Effector memory CD8-positive, alpha-beta T cell (primary cell): ENCODE results near the gene AP1M2.

Experiments used
- ATAC-seq: fragments of 150-1000 bp; cut with Tn5 transposase; replicated peaks from 2 replicates; pipeline ENCODE4 v1.10.0; 2021; ENCODE audit warnings: mild to moderate bottlenecking, moderate library complexity
- DNase-seq, 3 experiments: peaks; one replicate each; pipeline ENCODE4 v3.0.0; 2021
- H3K27ac Mint-ChIP-seq, 2 donors: one replicate each; pipeline ENCODE4 v1.8.0; 2022; ENCODE audit warnings: mild to moderate bottlenecking in 2 of 2, mixed read lengths in 2 of 2, moderate library complexity in 2 of 2
- H3K27me3 Mint-ChIP-seq, 2 donors: one replicate each; pipeline ENCODE4 v1.8.0; 2022; ENCODE audit warnings: mixed read lengths in 2 of 2
- H3K36me3 Mint-ChIP-seq: one replicate; pipeline ENCODE4 v1.8.0; 2022; ENCODE audit warnings: mild to moderate bottlenecking, moderate library complexity, mixed read lengths; ENCODE audit not compliant: insufficient read depth
- H3K4me1 Mint-ChIP-seq, 2 donors: one replicate each; pipeline ENCODE4 v1.8.0; 2022; ENCODE audit warnings: low read depth in 2 of 2, mixed read lengths in 2 of 2
- H3K4me3 Mint-ChIP-seq, 2 donors: one replicate each; pipeline ENCODE4 v1.8.0; 2022; ENCODE audit warnings: mild to moderate bottlenecking in 2 of 2, mixed read lengths in 2 of 2, moderate library complexity in 2 of 2
- H3K9me3 Mint-ChIP-seq, 2 donors: one replicate each; pipeline ENCODE4 v1.8.0; 2022; ENCODE audit warnings: mixed read lengths in 2 of 2

Gene AP1M2

DNA sequence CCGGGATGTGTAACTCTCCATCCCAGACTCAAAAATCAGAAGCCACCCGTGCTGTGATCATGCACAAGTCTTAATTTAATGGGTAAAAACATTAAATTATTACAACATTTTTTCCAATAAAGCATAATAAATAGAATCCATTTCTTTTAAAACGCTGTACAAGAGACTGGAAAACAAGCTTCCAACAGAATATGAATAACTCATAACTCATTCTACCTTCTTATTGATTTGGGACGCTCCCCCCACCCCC lies 20.8 kb downstream of the AP1M2 start:
- Mint-ChIP-seq H3K9me3 (no peaks in the 10 kb centered on the region), H3K4me3 (peak overlapping the region; percentile 87 to 90), H3K27ac (peak overlapping the region; percentile 92 to 95), H3K27me3 (no peaks in the 10 kb centered on the region), H3K36me3 (peaks cover 53% of the 10 kb centered on the region), H3K4me1 (peaks cover 31 to 45% of the 10 kb centered on the region in 2 donors)
- ATAC-seq: no peak
- no peak for DNase-seq

GRCh38 chr19:10565567-10566407 lies 21.3 kb downstream of the AP1M2 start, which contains the start of gene KRI1:
TSS of gene KRI1 (minus strand) at chr19:10566010. CDS start at chr19:10565999, 11 bp downstream.
- no peaks in the 10 kb centered on the region for H3K27me3 Mint-ChIP-seq
- DNase-seq: peak; percentile 98 to 99 (median 99)
- ATAC-seq: peak; percentile 51
- peaks cover 58% of the 10 kb centered on the region for H3K36me3 Mint-ChIP-seq
- H3K9me3 Mint-ChIP-seq: no peaks in the 10 kb centered on the region
- peak within 1 kb of the TSS; percentile 87 to 90 for H3K4me3 Mint-ChIP-seq
- peak within 1 kb of the TSS; percentile 92 to 95 for H3K27ac Mint-ChIP-seq
- H3K4me1 Mint-ChIP-seq: peaks cover 31 to 45% of the 10 kb centered on the region in 2 donors

DNA sequence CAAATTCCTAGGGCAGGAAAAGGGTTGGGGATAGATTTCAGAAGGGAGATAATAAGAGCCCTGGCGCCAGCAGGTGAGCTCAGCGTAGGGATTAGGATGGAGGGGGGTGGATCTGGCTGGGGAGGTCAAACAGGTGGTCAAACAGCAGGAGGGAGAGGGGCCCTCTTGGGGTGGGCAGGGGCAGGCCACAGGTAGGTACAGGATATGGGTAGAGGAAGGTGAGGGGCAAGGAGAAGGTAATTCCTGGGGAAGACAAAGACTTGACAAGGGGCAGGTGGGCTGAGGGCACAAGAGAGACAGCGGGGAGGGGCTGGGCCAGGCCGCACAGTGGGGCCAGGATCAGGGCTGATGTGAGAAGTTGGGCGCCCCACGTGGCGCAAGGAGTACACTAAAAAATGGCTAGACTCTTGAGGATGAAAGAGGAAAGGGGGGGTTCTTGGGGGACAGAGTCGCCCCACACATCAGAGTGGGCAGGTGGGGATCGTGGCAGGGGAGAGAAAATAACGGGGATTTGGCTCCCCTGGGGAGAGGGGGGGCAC lies 22.0 kb downstream of the AP1M2 start:
- H3K36me3 Mint-ChIP-seq: peaks cover 64% of the 10 kb centered on the region
- peak overlapping the region; percentile 87 to 90 for H3K4me3 Mint-ChIP-seq
- peaks cover 31 to 45% of the 10 kb centered on the region in 2 donors for H3K4me1 Mint-ChIP-seq
- H3K9me3 Mint-ChIP-seq: no peaks in the 10 kb centered on the region
- DNase-seq (peak; percentile 28 to 48 (median 37)), ATAC-seq (peak; percentile 5)
- peak overlapping the region; percentile 92 to 95 for H3K27ac Mint-ChIP-seq
- no peaks in the 10 kb centered on the region for H3K27me3 Mint-ChIP-seq

DNA sequence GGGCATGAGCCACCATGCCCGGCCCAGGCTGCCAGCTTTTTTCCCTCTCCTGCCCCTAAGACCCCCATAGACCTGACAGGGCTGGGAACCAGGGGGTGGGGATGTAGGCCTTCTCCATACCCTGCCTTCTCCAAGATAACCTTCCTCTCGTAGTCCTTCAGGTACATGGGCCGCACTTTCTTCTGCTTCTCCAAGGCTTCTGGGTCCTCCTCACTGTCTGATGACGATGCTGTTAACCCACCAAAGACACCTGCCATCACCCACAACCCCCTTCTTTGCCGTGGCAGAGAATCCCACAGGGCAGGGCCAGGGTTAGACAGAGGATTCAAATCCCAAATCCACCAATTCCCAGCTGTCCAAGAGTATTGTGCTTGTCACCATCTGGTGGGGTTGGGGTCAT lies 24.5 kb downstream of the AP1M2 start:
- peaks cover 28 to 30% of the 10 kb centered on the region in 2 donors for H3K4me1 Mint-ChIP-seq
- H3K36me3 Mint-ChIP-seq: peaks cover 74% of the 10 kb centered on the region

DNA sequence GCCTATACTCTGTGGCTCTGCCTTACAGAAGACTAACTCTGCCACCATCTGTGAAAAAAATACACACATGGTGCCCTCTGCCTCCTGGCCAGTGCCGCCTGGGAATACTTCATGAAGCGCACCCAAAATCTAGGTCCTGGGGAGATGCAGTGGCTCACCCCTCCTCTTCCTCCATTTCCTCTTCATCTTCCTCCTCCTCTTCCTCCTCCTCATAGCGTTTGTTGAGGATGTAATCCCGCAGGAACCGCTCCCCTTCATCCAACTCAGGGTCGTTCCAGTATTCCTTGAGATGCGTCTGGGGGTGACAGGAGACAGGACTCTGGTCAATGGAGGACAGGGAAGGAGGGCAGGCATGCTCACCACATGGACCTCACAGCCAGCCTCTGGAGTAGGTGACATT lies 27.0 kb downstream of the AP1M2 start:
- no peaks in the 10 kb centered on the region for H3K27me3 Mint-ChIP-seq
- H3K27ac Mint-ChIP-seq: peak overlapping the region in 1 of 2 donors; percentile 8
- H3K9me3 Mint-ChIP-seq: no peaks in the 10 kb centered on the region
- H3K36me3 Mint-ChIP-seq: peaks cover 69% of the 10 kb centered on the region
- no peak for ATAC-seq
- H3K4me3 Mint-ChIP-seq: no peak overlapping the region
- DNase-seq: no peak
- H3K4me1 Mint-ChIP-seq: peaks cover 14 to 15% of the 10 kb centered on the region in 2 donors

More for the DNA sequence above, 24.5 kb downstream of the AP1M2 start:
- no peak overlapping the region for H3K4me3 Mint-ChIP-seq
- no peaks in the 10 kb centered on the region for H3K9me3 Mint-ChIP-seq
- peak overlapping the region in 1 of 2 donors; percentile 23 for H3K27ac Mint-ChIP-seq
- no peak for DNase-seq
- no peak for ATAC-seq
- no peaks in the 10 kb centered on the region for H3K27me3 Mint-ChIP-seq

GRCh38 chr19:10557603-10558197 lies 29.4 kb downstream of the AP1M2 start:
- Mint-ChIP-seq H3K27ac (peak overlapping the region in 1 of 2 donors; percentile 79), H3K9me3 (no peaks in the 10 kb centered on the region), H3K36me3 (peaks cover 83% of the 10 kb centered on the region), H3K4me3 (no peak overlapping the region), H3K4me1 (peaks cover 27 to 28% of the 10 kb centered on the region in 2 donors), H3K27me3 (no peaks in the 10 kb centered on the region)
- DNase-seq (no peak), ATAC-seq (no peak)

DNA sequence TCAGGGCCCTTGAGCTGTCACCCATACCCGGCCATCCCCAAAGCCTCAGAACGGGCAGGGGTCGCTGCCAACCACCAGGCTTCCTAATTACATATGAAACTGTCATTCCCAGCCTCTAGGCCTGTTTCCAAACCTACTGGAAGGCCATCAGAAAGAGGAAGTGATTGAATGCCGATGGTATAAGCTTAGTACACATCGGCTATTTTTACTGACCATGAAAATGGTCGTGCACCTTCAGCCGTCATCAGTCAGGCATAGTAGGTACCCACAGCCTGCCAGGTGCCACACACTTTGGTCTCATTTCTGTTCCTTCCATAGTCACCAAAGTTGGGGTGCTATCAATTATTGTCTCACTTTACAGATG lies 31.5 kb downstream of the AP1M2 start:
- Mint-ChIP-seq H3K9me3 (no peaks in the 10 kb centered on the region), H3K4me3 (peak overlapping the region in 1 of 2 donors; percentile 21), H3K27ac (peak overlapping the region; percentile 74 to 94), H3K27me3 (no peaks in the 10 kb centered on the region), H3K36me3 (peaks cover 85% of the 10 kb centered on the region), H3K4me1 (peaks cover 34 to 40% of the 10 kb centered on the region in 2 donors)
- DNase-seq: no peak
- no peak for ATAC-seq

GRCh38 chr19:10554760-10555609 lies 32.1 kb downstream of the AP1M2 start:
- Mint-ChIP-seq H3K36me3 (peaks cover 87% of the 10 kb centered on the region), H3K4me3 (peak overlapping the region; percentile 75 to 76), H3K4me1 (peaks cover 35 to 40% of the 10 kb centered on the region in 2 donors), H3K27ac (peak overlapping the region; percentile 74 to 94), H3K9me3 (no peaks in the 10 kb centered on the region), H3K27me3 (no peaks in the 10 kb centered on the region)
- DNase-seq (no peak), ATAC-seq (no peak)

- ATAC-seq (peak; percentile 88), DNase-seq (peak; percentile 63 to 70 (median 70))
- H3K4me1 Mint-ChIP-seq: peaks cover 35 to 40% of the 10 kb centered on the region in 2 donors
- H3K9me3 Mint-ChIP-seq: no peaks in the 10 kb centered on the region
- peak overlapping the region; percentile 75 to 76 for H3K4me3 Mint-ChIP-seq
- H3K27ac Mint-ChIP-seq: peak overlapping the region; percentile 93 to 94
- H3K27me3 Mint-ChIP-seq: no peaks in the 10 kb centered on the region
- peaks cover 87% of the 10 kb centered on the region for H3K36me3 Mint-ChIP-seq
Measured at GRCh38 chr19:10553943-10554381, 33.1 kb downstream of the AP1M2 start.

DNA sequence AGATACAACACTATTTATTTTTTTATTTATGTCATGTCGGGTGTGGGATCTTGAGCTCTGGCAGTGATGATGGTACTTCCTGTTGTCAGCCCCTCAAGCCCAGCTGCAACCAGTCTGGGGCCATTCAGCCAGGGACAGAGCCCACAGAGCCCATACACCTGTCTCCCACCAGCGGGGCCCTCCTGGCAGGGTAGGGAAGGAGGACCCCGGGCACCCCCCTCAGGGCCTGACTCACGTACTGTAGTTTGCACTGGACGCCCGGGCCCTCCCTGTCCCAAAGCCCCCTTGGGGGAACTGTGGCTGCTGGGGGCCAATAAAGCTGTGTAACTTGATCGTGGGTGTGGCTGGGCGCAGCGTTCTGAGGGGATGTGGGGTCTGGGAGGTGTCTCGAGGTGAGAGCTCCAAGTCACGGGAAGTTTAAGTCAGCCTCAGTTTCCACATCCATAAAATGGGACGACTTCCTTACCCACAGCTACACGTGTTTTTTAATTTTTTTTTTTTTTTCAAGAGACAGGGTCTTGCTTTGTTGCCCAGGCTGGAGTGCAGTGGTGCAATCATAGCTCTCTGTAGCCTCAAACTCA lies 33.9 kb downstream of the AP1M2 start:
- Mint-ChIP-seq H3K27ac (peak overlapping the region; percentile 93 to 94), H3K9me3 (no peaks in the 10 kb centered on the region), H3K4me3 (peak overlapping the region; percentile 75 to 76), H3K4me1 (peaks cover 34 to 40% of the 10 kb centered on the region in 2 donors), H3K27me3 (no peaks in the 10 kb centered on the region), H3K36me3 (peaks cover 87% of the 10 kb centered on the region)
- no peak for ATAC-seq
- no peak for DNase-seq

DNA sequence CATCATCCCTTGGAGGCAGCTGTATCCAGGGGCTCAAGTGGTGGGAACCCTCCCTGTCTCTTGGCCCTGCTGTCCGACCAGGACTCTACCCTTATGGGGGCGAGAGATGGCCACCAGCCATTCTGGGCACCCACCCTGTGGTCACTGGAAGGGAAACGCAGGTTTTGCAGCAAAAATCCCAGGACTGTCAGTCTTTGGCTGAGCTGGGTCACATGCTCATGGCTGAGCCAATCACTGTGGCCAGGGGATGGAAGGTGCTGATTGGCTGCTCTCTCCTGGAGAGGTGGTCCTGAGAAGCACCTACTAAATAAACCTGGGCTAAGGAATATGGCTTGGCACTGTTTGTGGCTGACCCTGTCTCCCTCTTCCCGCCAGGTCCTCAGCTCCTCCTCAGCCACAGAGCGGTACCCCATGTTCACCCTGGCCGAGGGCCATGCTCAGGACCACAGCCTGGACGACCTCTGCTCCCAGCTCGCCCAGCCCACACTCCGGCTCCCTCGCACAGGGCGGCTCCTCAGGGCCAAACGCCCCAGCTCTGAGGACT lies 34.5 kb downstream of the AP1M2 start:
- DNase-seq (no peak), ATAC-seq (no peak)
- Mint-ChIP-seq H3K27ac (peak overlapping the region; percentile 93 to 94), H3K27me3 (no peaks in the 10 kb centered on the region), H3K4me1 (peaks cover 32 to 40% of the 10 kb centered on the region in 2 donors), H3K36me3 (peaks cover 84% of the 10 kb centered on the region), H3K4me3 (peak overlapping the region; percentile 75 to 76), H3K9me3 (no peaks in the 10 kb centered on the region)

DNA sequence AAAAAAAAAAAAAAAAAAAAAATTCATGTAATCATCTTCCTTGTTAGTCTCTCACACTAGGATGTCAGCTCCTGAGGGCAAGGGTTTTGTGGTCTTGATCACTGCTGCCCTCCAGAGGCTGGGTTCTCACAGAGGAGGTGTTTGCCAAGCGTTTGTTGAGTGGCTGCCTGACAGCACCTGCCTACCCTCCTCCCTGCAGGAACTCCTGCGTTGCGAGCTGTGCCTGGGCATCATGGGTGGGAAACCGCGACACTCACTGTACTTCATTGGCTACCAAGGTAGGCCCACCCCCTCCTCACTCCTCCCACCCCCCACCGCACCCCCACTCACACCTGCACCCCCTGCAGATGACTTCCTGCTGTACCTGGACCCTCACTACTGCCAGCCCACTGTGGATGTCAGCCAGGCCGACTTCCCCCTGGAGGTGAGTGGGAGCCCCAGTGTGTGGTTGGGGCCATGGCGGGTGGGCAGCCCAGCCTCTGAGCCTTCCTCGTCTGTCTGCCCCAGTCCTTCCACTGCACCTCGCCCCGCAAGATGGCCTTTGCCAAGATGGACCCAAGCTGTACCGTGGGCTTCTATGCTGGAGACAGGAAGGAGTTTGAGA lies 35.3 kb downstream of the AP1M2 start:
- Mint-ChIP-seq H3K9me3 (no peaks in the 10 kb centered on the region), H3K4me3 (peak overlapping the region; percentile 33 to 51), H3K4me1 (peaks cover 34 to 40% of the 10 kb centered on the region in 2 donors), H3K27ac (peak overlapping the region; percentile 93 to 94), H3K27me3 (no peaks in the 10 kb centered on the region), H3K36me3 (peaks cover 85% of the 10 kb centered on the region)
- peak; percentile 42 to 47 (median 44) for DNase-seq
- ATAC-seq: no peak
